Measurements from ENCODE around the gene HSPD1.

- TF ChIP-seq CTCF (conservative IDR thresholded peaks at IDR 0.05; ENCODE audit: low read depth, low read length) (no peak), EZH2phosphoT487 (IDR thresholded peaks at IDR 0.05; ENCODE audit: borderline replicate concordance, low read length) (no peak)
Measured at GRCh38 chr2:197515315-197515738, 15.7 kb upstream of the HSPD1 start.

All from PC-3 (cell line).